Adipose tissue (tissue), 3 donors: ENCODE data around the gene HENMT1. TPM values are rescaled to one million over a fixed set of nuclear protein-coding genes. Genes with fewer than 3 reads are reported as not detected.

Experiments
- H3K27ac ChIP-seq: one replicate; pipeline ENCODE4 v1.5.1; 2013; ENCODE audit warnings: low read depth, low read length
- WGBS, 3 donors: extraction: QIAGEN DNeasy Blood & Tissue Kit; methylation state at CpG; one replicate each; pipeline ENCODE4 v1.1.7; 2013; 5-methylcytosine and 5-hydroxymethylcytosine counted together
- polyA plus RNA-seq, 3 donors: library from polyadenylated mRNA; stranded (reverse); fragments of 200-250 nt; gene quantifications; one replicate each; pipeline ENCODE4 v1.2.3, GENCODE V29; 2013
- donor health status: healthy with polysubstance abuse.
- donor health status: Bipolar disorder and iron deficiency.
- donor health status: healthy.

The HENMT1 gene
- polyA plus RNA-seq, 3 donors, result 1.6 to 7.2 (median 5.4) TPM

GRCh38 chr1:108600504-108600903 lies 60.4 kb downstream of the HENMT1 start:
- WGBS, 3 donors, result 70 to 80% (median 73%) methylated on average over 4 of the region's 4 CpGs
- no peak overlapping the region for H3K27ac ChIP-seq

GRCh38 chr1:108598340-108598739 lies 62.6 kb downstream of the HENMT1 start:
- no peak overlapping the region for H3K27ac ChIP-seq
- WGBS, 3 donors, result 92 to 97% (median 94%) methylated on average over 1 of the region's 1 CpG

Other genes starting within 250 kb of the HENMT1 start
- gene NBPF6, start 210.8 kb downstream of the HENMT1 start, polyA plus RNA-seq, result not detected
- gene EEIG2, start 101.0 kb downstream of the HENMT1 start, polyA plus RNA-seq, result 10 to 100 TPM in 1 of 3 donors, 1 to 10 TPM in 2; 1.8 to 17.5 (median 4.1) TPM
- 10 to 100 TPM; 19.3 to 22.9 (median 21.7) TPM for gene PRPF38B, start 31.2 kb upstream of the HENMT1 start, polyA plus RNA-seq
- not detected for gene FNDC7, start 51.8 kb upstream of the HENMT1 start, polyA plus RNA-seq
- gene STXBP3, start 85.6 kb upstream of the HENMT1 start, polyA plus RNA-seq, result 10 to 100 TPM; 15.9 to 27.4 (median 19.2) TPM
- gene AKNAD1, start 196.0 kb upstream of the HENMT1 start, polyA plus RNA-seq, result under 1 TPM in 2 of 3 donors, not detected in 1; 0.22 to 0.67 TPM
- gene GPSM2, start 215.9 kb upstream of the HENMT1 start, polyA plus RNA-seq, result 1 to 10 TPM in 2 of 3 donors, under 1 TPM in 1; 0.26 to 7.4 (median 1.9) TPM